ENCODE measurements around the gene CXorf66. TPM values are rescaled to one million over a fixed set of nuclear protein-coding genes. Genes with fewer than 3 reads are reported as not detected.

The CXorf66 gene
- total RNA-seq, 1 experiment from 2014 or later = not detected

DNA sequence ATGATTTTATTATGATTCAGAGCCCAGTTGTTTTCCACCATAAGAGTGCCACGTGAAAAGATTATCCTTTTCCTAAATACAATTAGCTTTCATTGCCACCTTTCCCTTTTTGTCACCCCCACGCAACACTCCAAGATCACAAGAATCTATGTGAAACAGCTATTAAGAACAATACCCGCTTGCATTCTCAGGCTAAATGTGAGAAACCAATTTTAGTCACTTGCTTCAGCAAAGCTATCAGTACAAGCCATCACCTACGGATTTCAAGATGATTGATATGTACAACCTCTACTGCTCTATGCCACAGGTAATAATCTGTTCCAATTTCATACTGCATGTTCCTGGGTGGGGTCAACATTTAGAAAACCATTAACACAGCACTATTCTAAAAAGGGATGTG, 34.9 kb downstream of the CXorf66 start:
- Mint-ChIP-seq H3K27me3 (ENCODE audit: low read depth) (no peaks in the 10 kb centered on the region; the same call in 1 of the 2 replicates), H3K36me3 (no peaks in the 10 kb centered on the region), H3K4me3 (peak overlapping the region; percentile 71), H3K4me1 (peaks cover 40% of the 10 kb centered on the region), H3K27ac (no peak overlapping the region), H3K9me3 (no peaks in the 10 kb centered on the region)
- ChIA-PET POLR2A (no interaction called here), CTCF (interaction anchor here (0.7 kb wide), 1 partner anchor 370 kb away, joined by 4 read pairs; no protein-coding TSS in a partner anchor)
- ATAC-seq = no peak
- no peak for DNase-seq (ENCODE audit: low spot score)
- TF ChIP-seq, protein P1, sequence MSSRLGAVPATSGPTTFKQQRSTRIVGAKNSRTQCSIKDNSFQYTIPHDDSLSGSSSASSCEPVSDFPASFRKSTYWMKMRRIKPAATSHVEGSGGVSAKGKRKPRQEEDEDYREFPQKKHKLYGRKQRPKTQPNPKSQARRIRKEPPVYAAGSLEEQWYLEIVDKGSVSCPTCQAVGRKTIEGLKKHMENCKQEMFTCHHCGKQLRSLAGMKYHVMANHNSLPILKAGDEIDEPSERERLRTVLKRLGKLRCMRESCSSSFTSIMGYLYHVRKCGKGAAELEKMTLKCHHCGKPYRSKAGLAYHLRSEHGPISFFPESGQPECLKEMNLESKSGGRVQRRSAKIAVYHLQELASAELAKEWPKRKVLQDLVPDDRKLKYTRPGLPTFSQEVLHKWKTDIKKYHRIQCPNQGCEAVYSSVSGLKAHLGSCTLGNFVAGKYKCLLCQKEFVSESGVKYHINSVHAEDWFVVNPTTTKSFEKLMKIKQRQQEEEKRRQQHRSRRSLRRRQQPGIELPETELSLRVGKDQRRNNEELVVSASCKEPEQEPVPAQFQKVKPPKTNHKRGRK (CRISPR knock-in tag; IDR thresholded peaks at IDR 0.05; ENCODE audit: borderline replicate concordance) = no peak
- TF ChIP-seq, protein P2, sequence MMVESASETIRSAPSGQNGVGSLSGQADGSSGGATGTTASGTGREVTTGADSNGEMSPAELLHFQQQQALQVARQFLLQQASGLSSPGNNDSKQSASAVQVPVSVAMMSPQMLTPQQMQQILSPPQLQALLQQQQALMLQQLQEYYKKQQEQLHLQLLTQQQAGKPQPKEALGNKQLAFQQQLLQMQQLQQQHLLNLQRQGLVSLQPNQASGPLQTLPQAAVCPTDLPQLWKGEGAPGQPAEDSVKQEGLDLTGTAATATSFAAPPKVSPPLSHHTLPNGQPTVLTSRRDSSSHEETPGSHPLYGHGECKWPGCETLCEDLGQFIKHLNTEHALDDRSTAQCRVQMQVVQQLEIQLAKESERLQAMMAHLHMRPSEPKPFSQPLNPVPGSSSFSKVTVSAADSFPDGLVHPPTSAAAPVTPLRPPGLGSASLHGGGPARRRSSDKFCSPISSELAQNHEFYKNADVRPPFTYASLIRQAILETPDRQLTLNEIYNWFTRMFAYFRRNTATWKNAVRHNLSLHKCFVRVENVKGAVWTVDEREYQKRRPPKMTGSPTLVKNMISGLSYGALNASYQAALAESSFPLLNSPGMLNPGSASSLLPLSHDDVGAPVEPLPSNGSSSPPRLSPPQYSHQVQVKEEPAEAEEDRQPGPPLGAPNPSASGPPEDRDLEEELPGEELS (CRISPR knock-in tag; IDR thresholded peaks at IDR 0.05) = no peak
- no peak for TF ChIP-seq PRRX2 (CRISPR knock-in tag; IDR thresholded peaks at IDR 0.05)
- TF ChIP-seq GTF2I (CRISPR knock-in tag; conservative IDR thresholded peaks at IDR 0.05) = no peak
- no peak for TF ChIP-seq ZNF423 (CRISPR knock-in tag; IDR thresholded peaks at IDR 0.05)
- TF ChIP-seq ARID4B (CRISPR knock-in tag; IDR thresholded peaks at IDR 0.05; ENCODE audit: borderline replicate concordance) = no peak
- TF ChIP-seq HMGA2 (CRISPR knock-in tag; IDR thresholded peaks at IDR 0.05) = no peak
- TF ChIP-seq USF2 (CRISPR knock-in tag; IDR thresholded peaks at IDR 0.05) = no peak
- TF ChIP-seq, protein P3, sequence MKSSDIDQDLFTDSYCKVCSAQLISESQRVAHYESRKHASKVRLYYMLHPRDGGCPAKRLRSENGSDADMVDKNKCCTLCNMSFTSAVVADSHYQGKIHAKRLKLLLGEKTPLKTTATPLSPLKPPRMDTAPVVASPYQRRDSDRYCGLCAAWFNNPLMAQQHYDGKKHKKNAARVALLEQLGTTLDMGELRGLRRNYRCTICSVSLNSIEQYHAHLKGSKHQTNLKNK (CRISPR knock-in tag; IDR thresholded peaks at IDR 0.05) = no peak
- no peak for TF ChIP-seq ZNF219 (CRISPR knock-in tag; IDR thresholded peaks at IDR 0.05; ENCODE audit: borderline replicate concordance)
- TF ChIP-seq ATF2 (CRISPR knock-in tag; IDR thresholded peaks at IDR 0.05; ENCODE audit: borderline replicate concordance, low read depth) = no peak
- TF ChIP-seq CBFB (CRISPR knock-in tag; IDR thresholded peaks at IDR 0.05; ENCODE audit: low read depth) = no peak
- TF ChIP-seq ZNF532 (CRISPR knock-in tag; IDR thresholded peaks at IDR 0.05; ENCODE audit: borderline replicate concordance) = no peak
- no peak for TF ChIP-seq TP53 (CRISPR knock-in tag; IDR thresholded peaks at IDR 0.05)
- no peak for TF ChIP-seq ZNF416 (CRISPR knock-in tag; IDR thresholded peaks at IDR 0.05)
- TF ChIP-seq CREB1 (CRISPR knock-in tag; IDR thresholded peaks at IDR 0.05) = no peak
- no peak for TF ChIP-seq IRF2 (CRISPR knock-in tag; IDR thresholded peaks at IDR 0.05; ENCODE audit: borderline replicate concordance, low read depth)
- no peak for TF ChIP-seq NFATC4 (CRISPR knock-in tag; IDR thresholded peaks at IDR 0.05)
